Activated CD8-positive, alpha-beta memory T cell treated with anti-CD3 and anti-CD28 coated beads for 1 hour (primary cell): ENCODE data around the gene RAB19.
"Not testable (repeated sequence)": the region's sequence is repeated elsewhere in the genome, so short reads cannot be mapped to it uniquely, and the experiment has no call there.

Source experiments
- DNase-seq, 2 donors: peaks; one replicate each; pipeline ENCODE4 v3.0.0-alpha.2; 2020; ENCODE audit warnings: low read depth in 1 of 2; ENCODE audit errors: extremely low read depth in 1 of 2

Gene RAB19

GRCh38 chr7:140400381-140400780, 3.5 kb upstream of the RAB19 start:
- DNase-seq: no peak

GRCh38 chr7:140402178-140402835, 1.6 kb upstream of the RAB19 start:
- no peak for DNase-seq

GRCh38 chr7:140404565-140405065, 757 bp downstream of the RAB19 start:
- DNase-seq: no peak

GRCh38 chr7:140415361-140415760, 11.5 kb downstream of the RAB19 start:
- DNase-seq: no peak

GRCh38 chr7:140415816-140416215, 12.0 kb downstream of the RAB19 start:
- DNase-seq: not testable (repeated sequence)

- no peak for DNase-seq
Observed at GRCh38 chr7:140416560-140416959, 12.7 kb downstream of the RAB19 start.

GRCh38 chr7:140417456-140418155, 13.7 kb downstream of the RAB19 start:
- no peak for DNase-seq

GRCh38 chr7:140418156-140418472, 14.3 kb downstream of the RAB19 start:
- not testable (repeated sequence) for DNase-seq

- no peak for DNase-seq
Observed at GRCh38 chr7:140418653-140419052, 14.8 kb downstream of the RAB19 start.

GRCh38 chr7:140421521-140421920, 17.7 kb downstream of the RAB19 start:
- DNase-seq: no peak

- no peak for DNase-seq
Observed at GRCh38 chr7:140423501-140423900, 19.6 kb downstream of the RAB19 start.

GRCh38 chr7:140425718-140426117, 21.9 kb downstream of the RAB19 start:
- no peak for DNase-seq

GRCh38 chr7:140426130-140426529, 22.3 kb downstream of the RAB19 start:
- no peak for DNase-seq

- no peak for DNase-seq
Observed at GRCh38 chr7:140433396-140433795, 29.5 kb downstream of the RAB19 start.

GRCh38 chr7:140435252-140435895, 31.5 kb downstream of the RAB19 start:
- DNase-seq: no peak

GRCh38 chr7:140439359-140439758, 35.5 kb downstream of the RAB19 start:
- no peak for DNase-seq

- DNase-seq: no peak
Observed at GRCh38 chr7:140440593-140440992, 36.7 kb downstream of the RAB19 start.

- no peak for DNase-seq
Observed at GRCh38 chr7:140441519-140441918, 37.7 kb downstream of the RAB19 start.

- DNase-seq: no peak
Observed at GRCh38 chr7:140446467-140446866, 42.6 kb downstream of the RAB19 start.

GRCh38 chr7:140447841-140448240, 44.0 kb downstream of the RAB19 start:
- no peak for DNase-seq

GRCh38 chr7:140448781-140449480, 45.1 kb downstream of the RAB19 start:
- DNase-seq: no peak
